Keratinocyte (primary cell): ENCODE results near the gene TFPI2.

Experiments used
- CTCF ChIP-seq, 3 experiments: IDR thresholded peaks in 1 of 3; conservative IDR thresholded peaks in 1 of 3; optimal IDR thresholded peaks in 1 of 3; 2 replicates in 2 of 3; 3 replicates in 1 of 3; pipeline versions ENCODE3 to v1.5.1; 2011; ENCODE audit warnings: low read length in 3 of 3, mild to moderate bottlenecking in 3 of 3, moderate library complexity in 2 of 3, control low read depth in 1 of 3, inconsistent platforms in 1 of 3; ENCODE audit not compliant: insufficient read depth in 2 of 3; ENCODE audit errors: extremely low read depth in 1 of 3
- EZH2 ChIP-seq: IDR thresholded peaks from one replicate; pipeline ENCODE4 v1.6.1; 2012; ENCODE audit warnings: inconsistent platforms, mild to moderate bottlenecking, low read length, moderate library complexity

GRCh38 chr7:93920496-93921182 is 30.1 kb upstream of the TFPI2 start:
- no peak for TF ChIP-seq CTCF (optimal IDR thresholded peaks at IDR 0.05 in 1 of 3, IDR thresholded peaks at IDR 0.05 in 1 of 3, conservative IDR thresholded peaks at IDR 0.05 in 1 of 3; ENCODE audit: extremely low read depth in 1 of 3, insufficient read depth in 2 of 3, low read length in 3 of 3)
- TF ChIP-seq EZH2 = no peak
